ENCODE measurements around the gene SH3RF3.

Gene SH3RF3

DNA sequence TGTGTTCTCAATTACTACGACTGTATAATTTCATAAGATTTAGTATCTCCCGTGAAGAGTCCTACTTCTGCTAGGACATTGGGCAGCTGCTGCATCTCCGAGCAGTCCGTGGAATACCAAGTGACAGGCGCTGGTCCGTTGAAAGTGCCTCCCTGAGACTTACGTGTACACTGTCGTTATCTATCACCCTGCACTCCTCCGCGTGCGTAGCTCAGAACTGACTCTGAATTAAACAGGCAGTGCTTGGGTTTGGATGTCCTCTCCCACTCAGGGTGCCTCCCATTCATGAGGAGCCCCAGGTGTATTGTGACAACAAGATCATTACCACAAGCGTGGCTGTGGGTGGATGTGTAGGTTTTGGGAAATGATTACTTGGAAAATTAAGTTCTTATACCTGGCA is 148.4 kb downstream of the SH3RF3 start:
- intact Hi-C loops (cut with DNase I), result no loop called here
- peak in 12 of 42 donors; percentile 11 to 61 (median 48) for DNase-seq

DNA sequence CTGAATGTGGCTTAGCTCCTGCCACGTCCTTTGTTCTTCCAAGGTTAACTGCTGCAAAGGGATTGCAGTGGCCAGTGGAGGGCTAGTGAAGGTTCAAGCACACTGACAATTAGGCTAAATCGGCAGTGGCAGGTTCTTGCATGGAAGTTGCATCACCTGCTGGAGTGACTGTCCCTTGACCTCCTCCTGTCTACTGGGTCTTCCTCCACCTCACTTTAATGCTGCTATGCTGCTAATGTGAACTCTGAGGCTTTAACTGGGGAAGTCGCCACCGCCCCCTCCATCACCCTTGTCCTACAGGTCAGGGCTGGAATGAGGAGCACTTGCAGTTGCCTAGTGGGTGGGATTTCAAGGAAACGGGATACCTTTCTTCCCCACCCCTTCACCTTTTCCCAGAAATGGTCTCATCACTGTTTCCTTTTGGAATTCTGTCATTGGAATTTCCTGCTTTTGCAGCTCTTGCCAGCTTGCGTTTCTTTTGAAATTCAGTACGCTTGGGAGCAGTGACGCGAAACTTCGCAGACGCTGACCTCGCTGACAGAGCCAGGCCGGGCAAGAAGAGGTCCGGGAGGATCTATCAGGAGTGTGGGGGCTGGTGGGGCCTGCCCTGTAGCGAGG is 150.3 kb downstream of the SH3RF3 start:
- no peak for DNase-seq
- intact Hi-C loops (cut with DNase I), result no loop called here

DNA sequence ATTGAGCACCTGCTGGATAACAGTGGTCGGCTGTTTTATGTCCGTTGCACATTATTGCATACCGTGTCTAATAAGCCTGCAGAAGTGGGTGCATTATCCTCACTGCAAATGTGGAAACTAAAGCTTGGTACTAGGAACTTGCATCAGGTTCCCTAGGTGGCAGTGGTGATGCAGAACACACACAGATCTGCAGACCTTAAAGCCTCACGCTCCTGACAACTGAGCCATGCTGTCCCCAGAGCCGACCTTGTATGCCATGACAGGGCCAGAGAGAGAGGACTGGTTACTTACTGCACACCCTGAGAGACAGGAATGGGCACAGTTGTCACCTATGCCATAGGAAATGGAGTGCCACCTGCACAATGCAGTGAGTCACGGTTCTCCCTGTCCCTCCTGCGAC is 151.8 kb downstream of the SH3RF3 start:
- intact Hi-C loops (cut with DNase I), result no loop called here
- DNase-seq, result peak in 6 of 42 donors; percentile 21 to 56 (median 32)

DNA sequence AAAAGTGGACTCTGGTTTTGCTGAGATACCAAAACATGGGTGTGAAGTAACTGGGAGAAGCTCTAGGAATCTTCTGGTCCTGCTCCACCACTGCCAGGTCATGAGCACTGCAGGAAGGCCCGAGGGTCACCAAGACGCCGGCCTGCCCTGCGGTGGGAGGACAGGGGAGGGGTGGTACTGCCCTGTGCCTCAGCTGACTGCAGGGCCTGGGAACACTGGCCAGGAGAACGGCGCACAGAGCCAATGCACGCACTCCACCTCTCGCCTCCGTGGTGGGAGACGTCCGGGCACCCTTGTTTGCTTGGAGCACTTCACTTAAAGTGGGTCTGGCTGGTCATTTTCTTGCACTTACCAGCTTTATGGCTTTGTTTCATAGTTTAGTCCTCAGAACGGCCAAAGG is 153.4 kb downstream of the SH3RF3 start:
- intact Hi-C loops (cut with DNase I), result no loop called here
- no peak for DNase-seq

DNA sequence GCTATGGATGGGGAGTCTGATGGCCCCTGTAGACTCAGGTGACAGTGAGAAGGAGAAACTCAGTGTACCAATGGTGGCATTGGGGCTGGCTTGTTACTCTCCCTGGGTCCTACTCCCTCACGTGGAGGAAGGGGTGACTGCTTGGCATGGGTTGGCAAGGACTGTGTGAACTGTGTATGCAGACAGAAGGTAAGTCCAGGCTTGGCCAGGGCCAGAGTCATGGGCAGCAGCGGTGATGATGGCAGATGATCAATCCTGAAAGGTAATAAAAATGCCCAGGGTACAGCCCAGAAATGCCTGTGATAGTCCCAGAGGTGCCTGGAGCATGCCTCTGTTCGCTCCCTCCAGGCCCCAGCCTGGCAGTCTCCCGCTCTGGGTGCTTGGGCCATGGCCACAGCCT is 153.9 kb downstream of the SH3RF3 start:
- DNase-seq, result no peak
- intact Hi-C loops (cut with DNase I), result no loop called here

DNA sequence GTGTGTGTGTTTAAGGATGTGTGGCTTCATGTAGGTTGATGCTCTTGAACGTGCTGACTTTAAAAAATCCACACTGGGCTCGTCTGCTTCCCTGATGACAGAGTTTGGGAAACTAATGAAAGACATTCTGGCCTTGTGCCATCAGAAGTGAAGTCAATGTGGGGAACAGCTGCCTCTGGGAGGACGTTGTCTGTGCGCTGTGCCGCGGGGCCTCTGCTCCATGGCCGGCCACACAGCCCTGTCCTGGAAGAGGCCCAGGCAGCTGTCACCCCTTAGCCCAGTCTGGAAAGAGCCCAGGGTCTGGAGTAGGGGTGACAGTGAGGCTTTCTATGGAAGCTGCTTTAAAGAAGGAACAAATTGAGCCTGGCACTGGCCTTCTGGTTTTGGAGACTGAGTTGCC is 155.8 kb downstream of the SH3RF3 start:
- peak in 12 of 42 donors; percentile 14 to 47 (median 31) for DNase-seq
- intact Hi-C loops (cut with DNase I), result no loop called here

DNA sequence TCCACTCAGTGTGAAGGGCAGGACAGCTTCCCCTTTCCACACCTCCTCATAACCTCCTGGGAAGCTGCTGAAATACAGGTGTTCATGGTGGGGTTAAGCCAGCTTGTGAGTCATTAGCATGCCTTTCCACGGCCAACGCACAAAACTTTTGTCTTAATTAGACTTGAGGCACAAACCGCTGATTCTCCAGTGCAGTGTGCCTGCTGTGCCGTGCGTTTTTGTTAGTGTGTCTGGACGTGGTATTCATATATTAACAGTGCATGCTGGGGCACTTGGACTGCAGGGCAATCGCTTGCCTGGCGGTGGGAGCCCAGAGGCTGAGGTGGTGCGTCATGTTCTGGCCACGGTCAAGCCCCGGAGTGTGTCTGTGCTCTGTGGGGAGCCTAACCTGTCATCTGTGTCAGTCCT is 156.2 kb downstream of the SH3RF3 start:
- intact Hi-C loops (cut with DNase I), result no loop called here
- peak in 11 of 42 donors; percentile 16 to 68 (median 31) for DNase-seq

DNA sequence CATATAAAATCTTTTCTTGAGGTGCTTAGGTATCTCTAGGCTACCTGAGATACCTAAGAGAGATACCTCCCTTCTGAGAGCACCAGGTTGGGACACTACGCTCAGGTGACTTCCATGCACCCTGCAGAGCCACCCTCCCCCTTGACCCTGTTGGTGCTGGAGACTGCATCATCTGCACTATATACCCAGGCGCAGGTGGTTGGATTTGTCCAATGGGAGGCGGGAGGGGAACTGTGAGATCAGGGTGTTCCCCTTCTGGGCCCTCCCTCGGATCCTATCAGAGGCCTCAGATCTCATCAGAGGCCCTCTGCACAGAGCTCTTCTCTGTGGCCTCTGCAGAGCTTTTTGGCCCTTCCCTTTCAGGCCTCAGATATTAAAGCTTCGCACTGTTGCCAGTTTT is 158.4 kb downstream of the SH3RF3 start:
- intact Hi-C loops (cut with DNase I), result no loop called here
- no peak for DNase-seq

DNA sequence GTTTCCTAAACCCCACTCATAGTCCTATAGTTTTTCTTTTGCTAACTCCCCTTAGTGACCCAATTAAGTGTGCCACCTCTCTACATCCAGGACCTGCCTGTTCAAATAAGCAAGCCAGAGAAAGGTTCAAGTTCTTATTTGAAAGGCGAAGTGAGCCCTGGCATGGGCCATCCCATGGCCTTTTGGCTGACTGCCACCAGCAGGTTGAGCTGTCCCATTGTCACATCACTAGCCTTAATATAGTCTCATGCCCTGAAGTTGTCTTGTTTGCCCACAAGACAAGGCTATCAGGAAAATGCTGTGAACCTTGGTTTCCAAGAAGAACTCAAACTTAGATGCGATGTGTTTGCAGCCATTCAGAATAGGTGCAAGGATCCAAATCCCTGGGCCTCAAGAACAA is 158.8 kb downstream of the SH3RF3 start:
- intact Hi-C loops (cut with DNase I), result no loop called here
- no peak for DNase-seq

DNA sequence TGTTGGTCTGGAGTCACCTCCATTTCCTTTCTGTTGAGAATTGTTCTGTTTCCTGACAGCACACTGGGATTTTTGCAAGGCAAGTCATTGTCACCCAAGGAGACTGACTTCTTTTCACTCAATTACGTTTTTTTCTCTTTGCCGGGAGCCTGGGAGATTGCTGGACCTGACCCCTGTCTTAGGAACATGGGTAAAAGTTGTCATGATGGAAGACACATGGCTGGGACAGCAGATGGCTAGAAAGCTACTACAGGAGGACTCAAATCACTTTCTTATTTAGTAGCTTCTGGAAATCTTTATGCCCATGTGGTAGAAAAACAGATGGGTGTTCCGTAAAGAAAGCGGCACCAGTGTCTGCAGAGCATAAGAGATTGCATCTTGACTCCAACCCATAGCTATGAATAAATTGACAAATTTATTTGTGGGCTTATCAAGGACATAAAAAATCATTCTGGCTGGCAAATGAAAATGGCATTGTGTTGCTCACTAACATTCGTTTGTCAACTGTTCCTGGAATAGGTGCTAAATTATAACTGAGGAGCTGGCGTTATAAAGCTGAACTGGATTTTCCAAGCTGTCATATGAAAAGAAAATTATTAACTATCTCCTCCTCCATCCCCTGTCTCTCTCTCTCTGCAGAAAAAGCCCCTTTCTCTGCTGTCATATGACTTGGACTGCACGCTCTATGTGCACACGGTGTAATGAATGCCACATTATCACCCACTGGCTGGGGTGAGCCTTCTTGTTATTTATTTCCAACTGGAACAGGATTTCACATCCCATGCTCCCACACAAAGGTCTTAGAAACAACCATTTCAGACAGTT is 159.8 kb downstream of the SH3RF3 start:
- DNase-seq, result peak in 1 of 42 donors; percentile 33
- intact Hi-C loops (cut with DNase I), result no loop called here

DNA sequence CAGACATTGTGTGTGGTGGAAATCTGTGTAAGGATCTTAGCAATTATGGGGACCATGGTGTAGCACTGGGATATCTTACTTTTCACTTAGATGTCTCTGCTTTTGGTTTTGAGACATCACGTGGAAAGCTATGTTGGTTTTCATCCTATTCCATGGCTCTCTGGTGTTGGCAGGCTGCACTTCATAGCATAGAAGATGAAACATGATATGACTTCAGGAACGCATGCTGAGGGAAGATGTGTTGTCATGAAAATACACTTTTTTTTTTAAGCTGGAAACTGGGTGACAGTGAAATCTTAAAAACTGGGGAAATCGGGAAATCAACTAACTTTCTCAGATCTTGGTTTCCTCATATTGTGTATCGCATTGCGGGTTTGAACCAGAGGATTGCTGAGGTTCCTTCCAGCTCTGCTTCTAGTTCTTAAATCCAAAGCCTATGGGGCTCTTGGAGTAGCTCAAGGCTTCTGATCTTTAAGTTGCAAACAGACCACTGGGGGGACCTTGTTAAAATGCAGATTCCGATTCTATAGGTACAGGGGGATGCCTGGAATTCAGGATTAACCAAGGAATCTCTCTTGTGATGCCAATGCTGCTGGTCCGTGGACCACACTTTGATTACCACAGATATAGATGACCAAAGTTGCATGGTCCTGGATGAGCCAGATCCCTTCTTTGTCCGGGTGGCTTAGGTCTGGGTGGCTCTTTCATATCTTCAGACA is 160.7 kb downstream of the SH3RF3 start:
- no peak for DNase-seq
- intact Hi-C loops (cut with DNase I), result no loop called here

DNA sequence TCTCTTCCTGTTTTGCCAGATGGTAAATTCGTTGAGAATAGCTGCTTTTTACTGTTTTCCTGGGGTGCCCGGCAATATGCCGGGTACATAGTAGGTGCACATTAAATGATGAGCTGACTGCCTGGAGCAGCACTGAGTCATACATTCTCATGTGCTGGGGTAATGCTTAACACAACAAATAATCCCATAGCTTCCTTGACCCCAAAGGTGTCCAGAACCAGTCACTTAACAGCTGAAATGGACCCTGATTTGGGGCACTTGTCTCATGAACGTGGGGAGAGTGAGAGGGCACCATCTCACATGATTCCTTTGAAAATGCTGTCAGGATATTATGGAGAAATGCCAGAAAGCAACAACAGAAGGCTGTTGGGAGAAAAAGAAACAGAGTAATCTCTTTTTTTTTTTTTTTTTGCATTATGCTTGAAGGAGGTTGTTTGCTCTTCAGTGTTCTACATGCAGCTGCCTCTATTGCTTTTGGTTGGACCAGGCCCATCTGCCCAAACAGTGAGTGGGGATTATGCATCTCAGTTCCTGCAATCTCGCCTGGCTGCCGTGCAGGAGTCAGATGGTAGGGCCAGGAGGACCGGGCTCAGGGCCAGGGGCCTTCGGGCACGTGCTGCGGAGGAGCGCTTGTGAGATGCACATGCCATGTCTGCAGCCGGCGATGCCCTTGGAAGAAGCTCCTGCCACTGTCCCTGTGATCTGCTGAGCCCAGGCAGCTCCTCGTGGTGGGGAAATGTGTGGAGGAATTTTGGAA is 162.1 kb downstream of the SH3RF3 start:
- DNase-seq, result peak in 40 of 42 donors; percentile 14 to 68 (median 46)
- intact Hi-C loops (cut with DNase I), result no loop called here

DNA sequence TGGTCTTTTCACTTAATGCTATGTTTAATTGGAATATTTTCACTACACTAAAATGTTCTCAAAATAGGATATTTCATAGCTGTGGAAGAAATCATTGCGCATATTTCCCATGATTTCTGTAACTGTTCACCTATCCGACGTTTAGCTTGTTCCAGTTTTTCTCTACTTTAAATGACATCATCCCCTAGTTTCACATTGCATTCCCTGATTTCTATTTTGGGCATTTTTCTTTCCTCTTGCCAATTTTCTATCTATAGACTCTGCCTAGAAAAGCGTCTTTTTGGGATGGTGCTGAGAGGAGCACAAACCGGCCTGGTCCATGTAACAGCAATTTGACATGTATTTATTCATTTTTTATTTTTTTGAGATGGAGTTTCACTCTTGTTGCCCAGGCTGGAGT is 163.4 kb downstream of the SH3RF3 start:
- intact Hi-C loops (cut with DNase I), result no loop called here
- DNase-seq, result no peak

DNA sequence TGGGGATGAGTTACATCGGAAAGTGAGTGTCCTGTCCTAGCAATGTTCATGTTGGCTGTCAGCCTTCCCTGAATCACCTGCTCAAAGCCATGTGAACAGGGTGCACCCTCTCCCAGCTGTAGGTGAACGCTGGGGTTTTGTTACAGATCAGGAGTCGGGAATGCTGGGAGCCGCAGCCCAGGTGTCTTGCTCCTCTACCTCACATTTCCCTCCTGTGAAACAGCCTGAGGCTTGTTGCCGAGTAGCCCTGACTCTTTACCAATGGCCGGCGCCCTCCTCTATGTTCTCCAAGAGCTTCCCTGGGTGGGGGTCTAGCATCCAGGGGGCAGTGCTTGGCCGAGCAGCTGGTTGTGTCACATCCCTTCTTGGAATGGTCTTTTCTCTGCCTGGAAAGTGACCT is 164.7 kb downstream of the SH3RF3 start:
- intact Hi-C loops (cut with DNase I), result no loop called here
- DNase-seq, result no peak

DNA sequence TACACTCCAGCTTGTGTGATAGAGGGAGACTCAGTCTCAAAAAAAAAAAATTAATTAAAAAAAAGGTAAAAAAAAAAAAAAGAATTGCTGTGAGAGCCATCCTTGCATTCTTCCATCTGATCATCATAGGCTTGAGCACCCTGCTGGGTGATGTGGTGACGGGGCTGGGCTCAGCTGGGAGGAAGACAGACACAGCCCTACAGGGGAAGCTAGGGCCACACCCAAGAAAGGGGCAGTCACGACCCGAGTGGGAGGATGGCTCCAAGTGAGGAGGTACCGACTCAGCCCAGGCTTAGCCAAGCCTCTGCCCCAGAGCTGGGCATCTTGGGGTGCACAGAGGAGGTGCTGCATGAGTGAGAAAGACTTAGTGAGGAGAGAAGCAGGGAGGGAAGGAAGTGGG is 165.5 kb downstream of the SH3RF3 start:
- intact Hi-C loops (cut with DNase I), result no loop called here
- DNase-seq, result no peak

DNA sequence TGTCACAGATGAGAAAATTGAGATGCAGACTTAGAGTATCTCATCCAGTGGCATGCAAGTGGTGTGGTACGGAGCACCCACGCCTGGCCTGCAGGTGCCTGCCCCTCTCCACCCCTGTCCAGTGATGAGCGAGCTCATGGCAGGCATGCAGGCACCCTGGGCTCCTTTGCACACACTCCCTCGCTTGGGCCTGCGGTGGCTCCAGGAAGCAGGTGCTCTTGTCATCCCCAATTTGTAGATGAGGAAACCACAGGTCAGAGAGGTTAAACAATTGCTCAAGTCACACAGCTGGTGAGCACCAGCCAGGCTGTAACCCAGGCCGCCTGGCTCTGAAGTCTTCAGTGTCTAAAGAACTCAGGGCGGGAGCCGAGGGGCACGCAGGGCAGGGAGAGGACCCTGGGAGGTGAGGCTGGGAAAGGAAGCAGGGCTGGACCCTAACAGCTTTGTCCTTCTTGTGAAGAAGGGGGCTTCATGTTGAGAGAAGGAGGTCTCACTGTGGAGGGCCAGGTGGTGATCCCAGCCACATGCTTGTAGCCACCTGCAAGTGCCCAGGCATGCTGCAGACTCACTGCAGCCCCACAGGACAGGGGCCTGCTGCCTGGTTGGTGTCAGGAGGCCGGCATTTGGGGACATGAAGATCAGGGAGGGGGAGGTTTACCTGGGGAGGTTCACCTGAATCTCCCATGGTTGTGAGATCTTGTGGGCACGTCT is 166.2 kb downstream of the SH3RF3 start:
- intact Hi-C loops (cut with DNase I), result no loop called here
- no peak for DNase-seq

DNA sequence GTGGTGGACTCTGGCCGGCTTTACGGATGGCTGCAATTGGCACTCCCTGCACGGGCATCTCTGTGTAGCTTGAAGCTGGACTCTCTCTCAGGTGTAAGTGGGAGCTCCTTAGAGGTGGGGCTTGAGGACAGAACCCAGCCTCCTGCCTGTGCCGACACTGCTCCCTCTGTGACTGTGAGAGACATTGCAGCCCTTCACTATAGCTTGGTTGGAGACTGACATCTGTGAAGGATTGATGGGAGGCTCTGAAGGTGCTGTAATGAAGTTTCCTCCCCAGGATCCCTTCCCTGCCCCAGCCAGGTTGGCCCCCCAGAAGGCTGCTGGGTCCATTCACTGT is 166.7 kb downstream of the SH3RF3 start:
- no peak for DNase-seq
- intact Hi-C loops (cut with DNase I), result no loop called here

DNA sequence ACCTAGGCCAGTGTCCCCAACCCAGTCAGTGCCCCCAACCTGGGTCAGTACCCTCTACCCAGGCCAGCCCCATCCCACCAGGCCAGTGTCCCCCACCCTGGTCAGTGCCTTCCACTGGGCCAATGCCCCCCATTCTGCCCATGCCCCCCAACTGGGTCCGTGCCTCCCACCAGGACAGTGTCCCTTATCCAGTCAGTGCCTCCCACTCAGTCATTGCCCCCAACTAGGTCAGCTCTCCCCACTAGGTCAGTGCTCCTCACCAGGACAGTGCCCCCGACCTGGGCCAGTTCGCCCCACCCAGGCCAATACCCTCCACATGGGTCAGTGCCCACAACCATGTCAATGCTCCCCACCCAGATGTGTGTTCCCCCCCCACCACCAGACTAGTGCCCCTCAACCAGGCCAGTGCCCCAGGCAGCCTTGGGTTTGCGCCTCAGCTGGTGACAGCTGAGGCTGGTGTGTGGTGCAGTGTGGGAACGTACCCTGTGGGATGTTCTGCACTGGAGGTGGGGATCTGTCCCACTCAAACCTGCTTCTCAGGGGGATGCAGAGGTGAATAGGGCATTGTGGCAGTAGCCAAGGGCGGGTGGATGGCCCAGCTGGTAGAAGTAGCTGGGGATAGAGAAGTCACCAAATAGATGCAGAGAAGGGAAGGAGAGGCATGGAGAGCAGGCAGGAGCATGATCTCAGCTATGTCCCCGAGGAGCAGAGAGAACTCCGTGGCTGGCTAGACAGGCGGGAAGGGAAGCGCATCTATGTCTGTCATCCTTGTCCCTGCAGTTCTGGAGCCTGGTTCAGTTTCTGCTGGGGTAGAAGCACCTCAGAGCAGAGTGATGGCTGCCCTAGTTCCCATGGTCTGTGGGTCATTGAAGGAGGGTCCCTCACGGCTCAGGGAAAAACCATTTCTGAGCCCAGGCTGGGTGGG is 168.8 kb downstream of the SH3RF3 start:
- no peak for DNase-seq
- intact Hi-C loops (cut with DNase I), result no loop called here

Data from head of caudate nucleus (tissue), 42 donors.